GM11168 (cell line): ENCODE measurements around the gene SLC9A3.
"Not testable (repeated sequence)": the region's sequence is repeated elsewhere in the genome, so short reads cannot be mapped to it uniquely, and the experiment has no call there.

Source experiments
- in situ Hi-C: fragments of 300-500 bp; cut with MboI; formaldehyde crosslinking; loops from one replicate; pipeline ENCODE4 v1.12.0; 2022; ENCODE audit warnings: low sequenced_read_pairs; ENCODE audit not compliant: unreplicated experiment

SLC9A3 gene

GRCh38 chr5:493758-494157 lies 30.5 kb downstream of the SLC9A3 start:
- in situ Hi-C loops, result no loop called here

- in situ Hi-C loops, result no loop called here
Measured at GRCh38 chr5:493119-493701, 31.0 kb downstream of the SLC9A3 start.

GRCh38 chr5:492314-492893 lies 31.8 kb downstream of the SLC9A3 start:
- in situ Hi-C loops, result no loop called here

- in situ Hi-C loops, result no loop called here
Measured at GRCh38 chr5:491856-492155, 32.4 kb downstream of the SLC9A3 start.

GRCh38 chr5:491119-491855 lies 33.0 kb downstream of the SLC9A3 start:
- in situ Hi-C loops, result no loop called here

GRCh38 chr5:490116-491106 lies 33.8 kb downstream of the SLC9A3 start:
- in situ Hi-C loops, result no loop called here

- in situ Hi-C loops, result no loop called here
Measured at GRCh38 chr5:489689-490080, 34.6 kb downstream of the SLC9A3 start.

- in situ Hi-C loops, result no loop called here
Measured at GRCh38 chr5:488744-489688, 35.2 kb downstream of the SLC9A3 start.

GRCh38 chr5:488241-488640 lies 36.0 kb downstream of the SLC9A3 start:
- in situ Hi-C loops, result no loop called here

GRCh38 chr5:486597-486996 lies 37.7 kb downstream of the SLC9A3 start:
- in situ Hi-C loops, result not testable (repeated sequence)

- in situ Hi-C loops, result no loop called here
Measured at GRCh38 chr5:485946-486491, 38.2 kb downstream of the SLC9A3 start.

GRCh38 chr5:485113-485945 lies 38.9 kb downstream of the SLC9A3 start:
- in situ Hi-C loops, result no loop called here

GRCh38 chr5:484556-484955 lies 39.7 kb downstream of the SLC9A3 start:
- in situ Hi-C loops, result no loop called here

- in situ Hi-C loops, result no loop called here
Measured at GRCh38 chr5:483434-484140, 40.7 kb downstream of the SLC9A3 start.

GRCh38 chr5:483011-483410 lies 41.2 kb downstream of the SLC9A3 start:
- in situ Hi-C loops, result no loop called here

- in situ Hi-C loops, result no loop called here
Measured at GRCh38 chr5:482506-482905, 41.7 kb downstream of the SLC9A3 start.

- in situ Hi-C loops, result no loop called here
Measured at GRCh38 chr5:482021-482420, 42.2 kb downstream of the SLC9A3 start.

GRCh38 chr5:481347-481746 lies 42.9 kb downstream of the SLC9A3 start:
- in situ Hi-C loops, result no loop called here
